ENCODE measurements around the gene COX19. TPM values are rescaled to one million over a fixed set of nuclear protein-coding genes. Genes with fewer than 3 reads are reported as not detected.
A peak's percentile ranks its signal among the peaks of the same experiment; 100 is the strongest.

COX19 gene
- total and polyA plus RNA-seq, 2 of the 13 experiments (the other 11 are each of a cell fraction or from before 2014, with no cell fraction given), result 11.5 to 21.7 TPM

DNA sequence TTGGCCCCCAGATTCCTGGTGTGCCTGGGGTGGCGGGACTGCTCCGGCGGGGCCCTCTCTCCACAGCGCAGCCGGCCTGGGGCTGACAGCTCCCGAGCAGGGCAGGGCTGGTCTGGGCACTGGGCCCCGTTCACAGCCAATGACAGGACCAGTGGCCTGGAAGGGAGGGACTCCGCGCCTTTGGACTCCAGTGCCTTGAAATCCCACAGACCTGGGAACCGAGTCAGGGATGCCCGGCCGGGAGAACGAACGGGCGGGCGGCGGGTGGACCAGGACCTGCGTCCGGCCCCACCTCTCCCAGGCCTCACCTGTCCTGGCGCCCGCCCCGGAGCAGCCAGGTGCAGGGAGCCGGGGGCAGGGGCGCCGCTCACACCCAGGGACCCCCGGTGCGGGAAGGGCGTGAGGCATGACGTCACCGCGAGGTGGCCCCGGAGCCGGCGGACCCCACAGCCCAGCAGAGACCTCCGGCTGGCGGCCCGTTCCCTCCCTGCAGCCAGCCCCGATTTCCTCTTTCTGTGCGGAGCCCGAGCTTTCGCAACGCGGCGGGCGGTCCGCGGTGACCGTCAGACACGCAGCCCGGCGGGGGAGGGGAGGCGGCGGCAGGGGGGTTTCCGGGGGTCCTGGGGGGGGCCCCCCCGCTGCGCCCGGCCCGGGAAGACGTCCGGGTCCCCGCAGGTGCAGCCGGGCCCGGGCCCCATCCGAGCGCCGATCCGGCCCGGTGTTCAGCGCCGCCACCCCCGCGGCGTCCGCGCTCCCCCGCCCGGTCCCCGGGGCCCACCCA lies 21.6 kb downstream of the COX19 start (continued):
- no peak for TF ChIP-seq CREBL2 (CRISPR knock-in tag; IDR thresholded peaks at IDR 0.05; ENCODE audit: borderline replicate concordance)
- TF ChIP-seq ZNF841 (CRISPR knock-in tag; IDR thresholded peaks at IDR 0.05; ENCODE audit: borderline replicate concordance), result no peak
- no peak for TF ChIP-seq MIER2 (CRISPR knock-in tag; IDR thresholded peaks at IDR 0.05)
- TF ChIP-seq MYNN (CRISPR knock-in tag; IDR thresholded peaks at IDR 0.05; ENCODE audit: low read depth), result no peak
- peak; percentile 91 for TF ChIP-seq UBTF (CRISPR knock-in tag; IDR thresholded peaks at IDR 0.05)
- TF ChIP-seq DR1 (CRISPR knock-in tag; IDR thresholded peaks at IDR 0.05), result no peak; the same call in 1 of the 2 replicates
- TF ChIP-seq ZBTB7A (CRISPR knock-in tag; IDR thresholded peaks at IDR 0.05), result 0 out of 2 replicates have a peak, but pooled peaks have one; percentile 21
- no peak for TF ChIP-seq PREB (CRISPR knock-in tag; IDR thresholded peaks at IDR 0.05)
- TF ChIP-seq, protein P1, sequence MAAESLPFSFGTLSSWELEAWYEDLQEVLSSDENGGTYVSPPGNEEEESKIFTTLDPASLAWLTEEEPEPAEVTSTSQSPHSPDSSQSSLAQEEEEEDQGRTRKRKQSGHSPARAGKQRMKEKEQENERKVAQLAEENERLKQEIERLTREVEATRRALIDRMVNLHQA (CRISPR knock-in tag; IDR thresholded peaks at IDR 0.05), result no peak
- TF ChIP-seq ESRRA (CRISPR knock-in tag; IDR thresholded peaks at IDR 0.05; ENCODE audit: low read depth), result no peak
- TF ChIP-seq ELF1 (CRISPR knock-in tag; IDR thresholded peaks at IDR 0.05), result no peak
- no peak for TF ChIP-seq STAT6 (CRISPR knock-in tag; IDR thresholded peaks at IDR 0.05; ENCODE audit: borderline replicate concordance)
- TF ChIP-seq ZBTB10 (CRISPR knock-in tag; IDR thresholded peaks at IDR 0.05; ENCODE audit: borderline replicate concordance), result 0 out of 2 replicates have a peak, but pooled peaks have one; percentile 25
- no peak for TF ChIP-seq ZNF329 (CRISPR knock-in tag; IDR thresholded peaks at IDR 0.05; ENCODE audit: low read depth)
- no peak for TF ChIP-seq ZNF121 (CRISPR knock-in tag; IDR thresholded peaks at IDR 0.05)
- no peak for TF ChIP-seq HNRNPUL1 (IDR thresholded peaks at IDR 0.05; ENCODE audit: low read depth, low read length)
